GM13977 (cell line): Measurements from ENCODE around the gene WNK2.
A peak's percentile ranks its signal among the peaks of the same experiment; 100 is the strongest.

Source experiments
- DNase-seq: peaks from one replicate; pipeline ENCODE4 v3.0.0; 2012; ENCODE audit warnings: low spot score
- in situ Hi-C: fragments of 300-500 bp; cut with MboI; formaldehyde crosslinking; loops from one replicate; pipeline ENCODE4 v1.12.0; 2022; ENCODE audit warnings: low sequenced_read_pairs, low pct_unique_long_range_greater_than_20kb, mixed read lengths, inconsistent platforms; ENCODE audit not compliant: unreplicated experiment
- TF ChIP-seq, protein P1 (sequence below): IDR thresholded peaks from 2 replicates; pipeline ENCODE4 v1.5.1; 2012; ENCODE audit warnings: mild to moderate bottlenecking, control low read depth; ENCODE audit not compliant: insufficient read depth; ENCODE audit errors: extremely low read depth, missing control alignments

WNK2 gene

GRCh38 chr9:93297659-93298497 is 113.9 kb downstream of the WNK2 start:
- in situ Hi-C loops: no loop called here
- DNase-seq: no peak
- TF ChIP-seq, protein P1, sequence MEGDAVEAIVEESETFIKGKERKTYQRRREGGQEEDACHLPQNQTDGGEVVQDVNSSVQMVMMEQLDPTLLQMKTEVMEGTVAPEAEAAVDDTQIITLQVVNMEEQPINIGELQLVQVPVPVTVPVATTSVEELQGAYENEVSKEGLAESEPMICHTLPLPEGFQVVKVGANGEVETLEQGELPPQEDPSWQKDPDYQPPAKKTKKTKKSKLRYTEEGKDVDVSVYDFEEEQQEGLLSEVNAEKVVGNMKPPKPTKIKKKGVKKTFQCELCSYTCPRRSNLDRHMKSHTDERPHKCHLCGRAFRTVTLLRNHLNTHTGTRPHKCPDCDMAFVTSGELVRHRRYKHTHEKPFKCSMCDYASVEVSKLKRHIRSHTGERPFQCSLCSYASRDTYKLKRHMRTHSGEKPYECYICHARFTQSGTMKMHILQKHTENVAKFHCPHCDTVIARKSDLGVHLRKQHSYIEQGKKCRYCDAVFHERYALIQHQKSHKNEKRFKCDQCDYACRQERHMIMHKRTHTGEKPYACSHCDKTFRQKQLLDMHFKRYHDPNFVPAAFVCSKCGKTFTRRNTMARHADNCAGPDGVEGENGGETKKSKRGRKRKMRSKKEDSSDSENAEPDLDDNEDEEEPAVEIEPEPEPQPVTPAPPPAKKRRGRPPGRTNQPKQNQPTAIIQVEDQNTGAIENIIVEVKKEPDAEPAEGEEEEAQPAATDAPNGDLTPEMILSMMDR: no peak

DNA sequence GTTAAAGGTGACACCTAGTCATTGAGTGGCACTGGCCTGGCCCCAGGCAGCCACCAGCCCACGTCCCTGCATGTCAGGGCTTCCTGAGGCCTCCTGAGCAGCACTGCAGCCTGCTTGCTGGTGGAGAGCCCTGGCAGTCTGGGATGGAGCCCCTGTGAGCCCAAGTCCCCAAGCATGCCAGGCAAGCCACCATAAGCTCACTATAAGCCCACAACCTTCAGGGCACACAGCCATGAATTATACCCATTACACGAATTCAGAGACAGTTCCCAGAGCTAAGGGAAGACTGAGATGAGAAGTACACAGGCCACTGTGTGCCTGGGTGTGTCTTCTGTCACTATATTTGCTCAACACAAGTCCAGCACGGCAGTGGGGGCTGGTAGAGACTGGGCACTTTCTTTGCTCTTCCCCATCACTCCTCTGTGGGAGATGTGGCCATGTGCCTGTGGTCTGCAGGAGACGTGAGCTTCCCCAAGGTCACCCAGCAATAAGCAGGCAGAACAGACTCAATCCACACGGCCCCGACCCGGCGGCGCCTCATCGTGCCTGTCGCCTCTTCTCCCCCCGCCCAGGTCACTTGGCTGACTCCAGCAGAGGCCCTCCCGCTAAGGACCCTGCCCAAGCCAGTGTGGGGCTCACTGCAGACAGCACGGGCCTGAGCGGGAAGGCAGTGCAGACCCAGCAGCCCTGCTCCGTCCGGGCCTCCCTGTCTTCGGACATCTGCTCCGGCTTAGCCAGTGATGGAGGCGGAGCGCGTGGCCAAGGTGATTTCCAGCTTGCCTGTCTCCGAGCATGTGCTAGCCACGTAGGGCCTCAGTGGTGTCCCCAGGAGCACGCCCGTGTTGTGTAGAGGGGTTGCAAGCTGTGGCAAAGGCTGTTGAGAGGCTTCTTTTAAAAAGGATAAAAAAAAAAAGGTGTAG is 114.8 kb downstream of the WNK2 start:
- in situ Hi-C loops: no loop called here
- TF ChIP-seq, protein P1: no peak
- DNase-seq: no peak

DNA sequence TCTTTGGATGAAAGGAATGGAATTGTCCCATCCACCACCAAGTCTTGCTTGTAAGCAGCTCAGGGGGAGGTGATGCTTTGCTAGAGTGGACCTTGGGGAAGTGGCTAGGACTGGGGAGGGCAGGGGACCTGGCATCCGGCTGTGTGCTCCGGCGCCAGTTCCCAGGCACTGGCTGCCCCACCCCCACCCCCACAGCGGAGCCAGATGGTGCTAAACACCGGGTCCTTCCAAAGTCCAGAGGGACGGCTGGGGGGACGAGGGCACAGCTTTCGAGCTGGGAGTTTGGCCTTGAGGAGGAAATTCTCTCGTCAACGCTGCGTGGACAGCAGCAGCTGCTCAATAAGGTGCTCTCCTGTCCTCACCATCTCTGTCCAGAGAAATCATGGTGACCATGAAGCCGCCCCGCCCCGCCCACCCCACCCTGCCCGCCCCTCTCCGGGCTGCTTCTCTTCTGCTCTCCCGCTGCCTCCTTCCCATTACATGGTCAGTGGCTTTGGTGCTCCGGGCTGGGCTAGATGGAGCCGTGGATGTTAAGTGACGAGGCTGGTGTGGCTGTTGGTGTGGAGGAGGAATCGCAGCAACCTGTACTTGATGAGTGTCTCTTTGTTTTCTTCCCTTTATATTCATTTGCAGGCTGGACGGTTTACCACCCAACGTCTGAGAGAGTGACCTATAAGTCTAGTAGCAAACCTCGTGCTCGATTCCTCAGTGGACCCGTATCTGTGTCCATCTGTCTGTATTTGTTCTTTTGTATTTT is 115.7 kb downstream of the WNK2 start:
- in situ Hi-C loops: loop anchor here (25.0 kb wide), 1 partner anchor 137 kb away; no protein-coding TSS in a partner anchor
- TF ChIP-seq, protein P1: no peak
- peak; percentile 18 for DNase-seq

- TF ChIP-seq, protein P1: no peak
- DNase-seq: no peak
- in situ Hi-C loops: loop anchor here (25.0 kb wide), 1 partner anchor 138 kb away; no protein-coding TSS in a partner anchor
Observed at GRCh38 chr9:93300175-93300572, 116.2 kb downstream of the WNK2 start.

DNA sequence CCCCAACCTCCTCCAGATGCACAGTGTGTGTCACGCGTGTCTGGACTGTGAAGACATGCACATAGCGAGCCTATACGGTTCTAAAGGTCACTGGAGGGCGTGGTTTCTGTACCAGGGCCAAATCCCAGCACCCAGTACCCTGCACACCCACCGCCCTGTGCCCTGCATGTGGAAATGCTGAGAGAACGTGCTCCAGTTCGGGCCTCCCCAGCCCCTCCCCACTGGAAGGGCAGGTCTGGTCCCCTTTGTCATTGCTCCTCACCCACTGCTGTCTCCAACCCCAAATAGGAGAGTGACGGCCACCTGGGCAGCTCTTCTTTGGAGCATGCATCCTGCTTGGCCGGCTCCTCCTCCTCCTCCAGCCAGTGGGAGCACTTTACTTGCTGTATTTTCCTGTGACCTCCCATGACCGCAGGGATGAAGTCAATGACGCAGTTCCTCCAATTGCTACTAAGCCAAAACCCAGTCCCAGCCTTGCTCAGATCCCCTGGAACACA is 116.7 kb downstream of the WNK2 start:
- in situ Hi-C loops: loop anchor here (25.0 kb wide), 1 partner anchor 138 kb away; no protein-coding TSS in a partner anchor
- TF ChIP-seq, protein P1: no peak
- DNase-seq: peak; percentile 23
